HepG2 (cell line): ENCODE measurements around the gene AMBRA1. TPM values are rescaled to one million over a fixed set of nuclear protein-coding genes. Genes with fewer than 3 reads are reported as not detected.

ENCODE experiments used
- FOXO1 ChIP-seq: sonication (generic); formaldehyde crosslinking; IDR thresholded peaks from 2 replicates; pipeline ENCODE4 v1.4.0; 2020; ENCODE audit warnings: missing genetic modification reagents
- KDM6A ChIP-seq: IDR thresholded peaks from 2 replicates; pipeline ENCODE4 v1.6.1; 2016; ENCODE audit warnings: low read depth
- MBD4 ChIP-seq: IDR thresholded peaks from 2 replicates; pipeline ENCODE4 v1.6.1; 2012; ENCODE audit warnings: low read length, inconsistent platforms, borderline replicate concordance
- NFYB ChIP-seq: sonication (generic); formaldehyde crosslinking; IDR thresholded peaks from 2 replicates; pipeline ENCODE4 v1.4.0; 2020; ENCODE audit warnings: missing genetic modification reagents
- REXO4 ChIP-seq: sonication (generic); formaldehyde crosslinking; IDR thresholded peaks from 2 replicates; pipeline ENCODE4 v1.8.0; 2022; ENCODE audit warnings: missing genetic modification reagents, mild to moderate bottlenecking, borderline replicate concordance
- SP5 ChIP-seq: IDR thresholded peaks from 2 replicates; pipeline ENCODE4 v1.6.1; 2016; ENCODE audit warnings: low read depth, borderline replicate concordance
- THYN1 ChIP-seq: sonication (generic); formaldehyde crosslinking; IDR thresholded peaks from 2 replicates; pipeline ENCODE4 v1.8.1; 2023; ENCODE audit warnings: low read depth, mild to moderate bottlenecking, moderate library complexity, missing genetic modification reagents, borderline replicate concordance
- ZNF20 ChIP-seq: sonication (generic); formaldehyde crosslinking; IDR thresholded peaks from 2 replicates; pipeline ENCODE4 v1.4.0; 2020; ENCODE audit warnings: mild to moderate bottlenecking, moderate library complexity, missing genetic modification reagents
- ZNF230 ChIP-seq: sonication (generic); formaldehyde crosslinking; IDR thresholded peaks from 2 replicates; pipeline ENCODE4 v1.4.0; 2020; ENCODE audit warnings: mild to moderate bottlenecking, missing genetic modification reagents
- ZNF335 ChIP-seq: sonication (generic); formaldehyde crosslinking; IDR thresholded peaks from 2 replicates; pipeline ENCODE4 v1.4.0; 2020; ENCODE audit warnings: missing genetic modification reagents
- ZNF616 ChIP-seq: sonication (generic); formaldehyde crosslinking; IDR thresholded peaks from 2 replicates; pipeline ENCODE4 v1.5.0; 2020; ENCODE audit warnings: low read depth, mild to moderate bottlenecking, missing genetic modification reagents
- ZNF816 ChIP-seq: sonication (generic); formaldehyde crosslinking; IDR thresholded peaks from 2 replicates; pipeline ENCODE4 v1.8.0; 2022; ENCODE audit warnings: missing genetic modification reagents, mild to moderate bottlenecking, borderline replicate concordance
- polyA plus RNA-seq, 8 experiments: library from polyadenylated mRNA; depleted of rRNA in 3 of 8; stranded (reverse) in 7 of 8; unstranded in 1 of 8; fragments of >200 nt; fragmentation: Illumina TruSeq in 4 of 8; extraction: Trizol in 4 of 8; gene quantifications; 2 replicates each; pipeline versions ENCODE4 v1.2.1 to v1.2.3, GENCODE V29; 2011 to 2016; ENCODE audit warnings: low read depth in 4 of 8, missing spikeins in 1 of 8, mixed read lengths in 1 of 8; ENCODE audit not compliant: insufficient read depth in 1 of 8
- total RNA-seq, 5 experiments: library from RNA; depleted of rRNA; stranded (reverse); fragments of >200 nt; fragmentation: Illumina TruSeq; extraction: Trizol; gene quantifications; 2 replicates each; pipeline ENCODE4 v1.2.3, GENCODE V29; 2016; ENCODE audit warnings: low read depth in 1 of 5
- TF ChIP-seq, protein P1 (sequence below): sonication (generic); formaldehyde crosslinking; IDR thresholded peaks from 2 replicates; pipeline ENCODE4 v1.4.0; 2020; ENCODE audit warnings: low read depth, mild to moderate bottlenecking, missing genetic modification reagents
- TF ChIP-seq, protein P2 (sequence below): sonication (generic); formaldehyde crosslinking; IDR thresholded peaks from 2 replicates; pipeline ENCODE4 v1.4.0; 2020; ENCODE audit warnings: missing genetic modification reagents
- TF ChIP-seq, protein P3 (sequence below): fragments of 450-650 bp; IDR thresholded peaks from 2 replicates; pipeline ENCODE4 v1.6.1; 2017
- TF ChIP-seq, protein P4 (sequence below): sonication (generic); formaldehyde crosslinking; IDR thresholded peaks from 2 replicates; pipeline ENCODE4 v1.5.0; 2020; ENCODE audit warnings: mild to moderate bottlenecking, missing genetic modification reagents, moderate library complexity
- TF ChIP-seq, protein P5 (sequence below): sonication (generic); formaldehyde crosslinking; IDR thresholded peaks from 2 replicates; pipeline ENCODE4 v1.9.0; 2021; ENCODE audit warnings: missing genetic modification reagents, mild to moderate bottlenecking, borderline replicate concordance
- TF ChIP-seq, protein P6 (sequence below): sonication (generic); formaldehyde crosslinking; IDR thresholded peaks from 2 replicates; pipeline ENCODE4 v1.9.0; 2022; ENCODE audit warnings: low read depth, missing genetic modification reagents

The AMBRA1 gene
- total and polyA plus RNA-seq, 2 of the 13 experiments (the other 11 are each of a cell fraction or from before 2014, with no cell fraction given): 15.7 to 26.0 TPM

DNA sequence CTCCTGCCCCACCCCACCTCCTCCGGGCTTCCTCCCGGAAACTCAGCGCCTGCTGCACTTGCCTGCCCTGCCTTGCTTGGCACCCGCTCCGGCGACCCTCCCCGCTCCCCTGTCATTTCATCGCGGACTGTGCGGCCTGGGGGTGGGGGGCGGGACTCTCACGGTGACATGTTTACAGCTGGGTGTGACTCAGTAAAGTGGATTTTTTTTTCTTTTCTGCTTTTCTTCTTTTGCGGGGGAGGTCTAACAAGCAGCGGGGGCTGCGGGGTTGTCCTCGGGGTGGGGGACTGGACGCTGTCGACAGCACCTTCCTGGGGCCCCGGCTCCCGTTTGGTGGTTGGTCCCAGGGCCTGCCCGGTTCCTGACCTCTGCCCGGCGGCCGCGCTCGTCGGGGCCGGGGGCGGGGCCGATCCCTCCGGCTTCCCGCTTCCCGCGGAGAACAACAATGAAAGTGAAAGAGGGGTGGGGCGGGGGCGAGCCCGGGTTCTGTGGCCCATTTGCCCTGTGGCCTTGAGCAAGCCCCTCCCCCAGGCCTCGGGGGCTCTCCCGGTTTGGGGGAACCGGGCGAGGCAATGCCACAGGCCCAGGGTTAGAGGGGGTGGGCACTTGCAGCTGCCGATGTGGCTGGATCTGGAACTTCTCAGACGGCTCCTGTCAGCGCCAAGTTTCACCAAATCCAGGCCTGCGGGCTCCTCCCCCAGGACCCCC, 213.3 kb downstream of the AMBRA1 start (continued):
- TF ChIP-seq ZNF20 (no peak), ZNF616 (CRISPR knock-in tag) (no peak), ZNF335 (no peak), MBD4 (no peak), FOXO1 (CRISPR knock-in tag) (no peak; the same call in 1 of the 2 replicates), ZNF230 (no peak), NFYB (no peak), SP5 (peak; percentile 85), KDM6A (CRISPR knock-in tag) (no peak), THYN1 (CRISPR knock-in tag) (no peak), ZNF816 (CRISPR knock-in tag) (no peak), REXO4 (no peak)
- TF ChIP-seq, protein P1, sequence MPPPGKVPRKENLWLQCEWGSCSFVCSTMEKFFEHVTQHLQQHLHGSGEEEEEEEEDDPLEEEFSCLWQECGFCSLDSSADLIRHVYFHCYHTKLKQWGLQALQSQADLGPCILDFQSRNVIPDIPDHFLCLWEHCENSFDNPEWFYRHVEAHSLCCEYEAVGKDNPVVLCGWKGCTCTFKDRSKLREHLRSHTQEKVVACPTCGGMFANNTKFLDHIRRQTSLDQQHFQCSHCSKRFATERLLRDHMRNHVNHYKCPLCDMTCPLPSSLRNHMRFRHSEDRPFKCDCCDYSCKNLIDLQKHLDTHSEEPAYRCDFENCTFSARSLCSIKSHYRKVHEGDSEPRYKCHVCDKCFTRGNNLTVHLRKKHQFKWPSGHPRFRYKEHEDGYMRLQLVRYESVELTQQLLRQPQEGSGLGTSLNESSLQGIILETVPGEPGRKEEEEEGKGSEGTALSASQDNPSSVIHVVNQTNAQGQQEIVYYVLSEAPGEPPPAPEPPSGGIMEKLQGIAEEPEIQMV (CRISPR knock-in tag): no peak
- TF ChIP-seq, protein P2, sequence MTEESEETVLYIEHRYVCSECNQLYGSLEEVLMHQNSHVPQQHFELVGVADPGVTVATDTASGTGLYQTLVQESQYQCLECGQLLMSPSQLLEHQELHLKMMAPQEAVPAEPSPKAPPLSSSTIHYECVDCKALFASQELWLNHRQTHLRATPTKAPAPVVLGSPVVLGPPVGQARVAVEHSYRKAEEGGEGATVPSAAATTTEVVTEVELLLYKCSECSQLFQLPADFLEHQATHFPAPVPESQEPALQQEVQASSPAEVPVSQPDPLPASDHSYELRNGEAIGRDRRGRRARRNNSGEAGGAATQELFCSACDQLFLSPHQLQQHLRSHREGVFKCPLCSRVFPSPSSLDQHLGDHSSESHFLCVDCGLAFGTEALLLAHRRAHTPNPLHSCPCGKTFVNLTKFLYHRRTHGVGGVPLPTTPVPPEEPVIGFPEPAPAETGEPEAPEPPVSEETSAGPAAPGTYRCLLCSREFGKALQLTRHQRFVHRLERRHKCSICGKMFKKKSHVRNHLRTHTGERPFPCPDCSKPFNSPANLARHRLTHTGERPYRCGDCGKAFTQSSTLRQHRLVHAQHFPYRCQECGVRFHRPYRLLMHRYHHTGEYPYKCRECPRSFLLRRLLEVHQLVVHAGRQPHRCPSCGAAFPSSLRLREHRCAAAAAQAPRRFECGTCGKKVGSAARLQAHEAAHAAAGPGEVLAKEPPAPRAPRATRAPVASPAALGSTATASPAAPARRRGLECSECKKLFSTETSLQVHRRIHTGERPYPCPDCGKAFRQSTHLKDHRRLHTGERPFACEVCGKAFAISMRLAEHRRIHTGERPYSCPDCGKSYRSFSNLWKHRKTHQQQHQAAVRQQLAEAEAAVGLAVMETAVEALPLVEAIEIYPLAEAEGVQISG: no peak; the same call in none of the 2 replicates
- TF ChIP-seq, protein P3, sequence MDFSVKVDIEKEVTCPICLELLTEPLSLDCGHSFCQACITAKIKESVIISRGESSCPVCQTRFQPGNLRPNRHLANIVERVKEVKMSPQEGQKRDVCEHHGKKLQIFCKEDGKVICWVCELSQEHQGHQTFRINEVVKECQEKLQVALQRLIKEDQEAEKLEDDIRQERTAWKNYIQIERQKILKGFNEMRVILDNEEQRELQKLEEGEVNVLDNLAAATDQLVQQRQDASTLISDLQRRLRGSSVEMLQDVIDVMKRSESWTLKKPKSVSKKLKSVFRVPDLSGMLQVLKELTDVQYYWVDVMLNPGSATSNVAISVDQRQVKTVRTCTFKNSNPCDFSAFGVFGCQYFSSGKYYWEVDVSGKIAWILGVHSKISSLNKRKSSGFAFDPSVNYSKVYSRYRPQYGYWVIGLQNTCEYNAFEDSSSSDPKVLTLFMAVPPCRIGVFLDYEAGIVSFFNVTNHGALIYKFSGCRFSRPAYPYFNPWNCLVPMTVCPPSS: no peak
- TF ChIP-seq, protein P4, sequence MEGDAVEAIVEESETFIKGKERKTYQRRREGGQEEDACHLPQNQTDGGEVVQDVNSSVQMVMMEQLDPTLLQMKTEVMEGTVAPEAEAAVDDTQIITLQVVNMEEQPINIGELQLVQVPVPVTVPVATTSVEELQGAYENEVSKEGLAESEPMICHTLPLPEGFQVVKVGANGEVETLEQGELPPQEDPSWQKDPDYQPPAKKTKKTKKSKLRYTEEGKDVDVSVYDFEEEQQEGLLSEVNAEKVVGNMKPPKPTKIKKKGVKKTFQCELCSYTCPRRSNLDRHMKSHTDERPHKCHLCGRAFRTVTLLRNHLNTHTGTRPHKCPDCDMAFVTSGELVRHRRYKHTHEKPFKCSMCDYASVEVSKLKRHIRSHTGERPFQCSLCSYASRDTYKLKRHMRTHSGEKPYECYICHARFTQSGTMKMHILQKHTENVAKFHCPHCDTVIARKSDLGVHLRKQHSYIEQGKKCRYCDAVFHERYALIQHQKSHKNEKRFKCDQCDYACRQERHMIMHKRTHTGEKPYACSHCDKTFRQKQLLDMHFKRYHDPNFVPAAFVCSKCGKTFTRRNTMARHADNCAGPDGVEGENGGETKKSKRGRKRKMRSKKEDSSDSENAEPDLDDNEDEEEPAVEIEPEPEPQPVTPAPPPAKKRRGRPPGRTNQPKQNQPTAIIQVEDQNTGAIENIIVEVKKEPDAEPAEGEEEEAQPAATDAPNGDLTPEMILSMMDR (CRISPR knock-in tag): no peak
- TF ChIP-seq, protein P5, sequence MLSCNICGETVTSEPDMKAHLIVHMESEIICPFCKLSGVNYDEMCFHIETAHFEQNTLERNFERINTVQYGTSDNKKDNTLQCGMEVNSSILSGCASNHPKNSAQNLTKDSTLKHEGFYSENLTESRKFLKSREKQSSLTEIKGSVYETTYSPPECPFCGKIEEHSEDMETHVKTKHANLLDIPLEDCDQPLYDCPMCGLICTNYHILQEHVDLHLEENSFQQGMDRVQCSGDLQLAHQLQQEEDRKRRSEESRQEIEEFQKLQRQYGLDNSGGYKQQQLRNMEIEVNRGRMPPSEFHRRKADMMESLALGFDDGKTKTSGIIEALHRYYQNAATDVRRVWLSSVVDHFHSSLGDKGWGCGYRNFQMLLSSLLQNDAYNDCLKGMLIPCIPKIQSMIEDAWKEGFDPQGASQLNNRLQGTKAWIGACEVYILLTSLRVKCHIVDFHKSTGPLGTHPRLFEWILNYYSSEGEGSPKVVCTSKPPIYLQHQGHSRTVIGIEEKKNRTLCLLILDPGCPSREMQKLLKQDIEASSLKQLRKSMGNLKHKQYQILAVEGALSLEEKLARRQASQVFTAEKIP (CRISPR knock-in tag): no peak
- TF ChIP-seq, protein P6, sequence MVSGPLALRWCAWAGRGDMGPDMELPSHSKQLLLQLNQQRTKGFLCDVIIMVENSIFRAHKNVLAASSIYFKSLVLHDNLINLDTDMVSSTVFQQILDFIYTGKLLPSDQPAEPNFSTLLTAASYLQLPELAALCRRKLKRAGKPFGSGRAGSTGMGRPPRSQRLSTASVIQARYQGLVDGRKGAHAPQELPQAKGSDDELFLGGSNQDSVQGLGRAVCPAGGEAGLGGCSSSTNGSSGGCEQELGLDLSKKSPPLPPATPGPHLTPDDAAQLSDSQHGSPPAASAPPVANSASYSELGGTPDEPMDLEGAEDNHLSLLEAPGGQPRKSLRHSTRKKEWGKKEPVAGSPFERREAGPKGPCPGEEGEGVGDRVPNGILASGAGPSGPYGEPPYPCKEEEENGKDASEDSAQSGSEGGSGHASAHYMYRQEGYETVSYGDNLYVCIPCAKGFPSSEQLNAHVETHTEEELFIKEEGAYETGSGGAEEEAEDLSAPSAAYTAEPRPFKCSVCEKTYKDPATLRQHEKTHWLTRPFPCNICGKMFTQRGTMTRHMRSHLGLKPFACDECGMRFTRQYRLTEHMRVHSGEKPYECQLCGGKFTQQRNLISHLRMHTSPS: no peak
